NCI-H82 treated with DMSO at 0.1 percent for 48 hours (cell line): Measurements from ENCODE around the gene MC3R.
"Not testable (repeated sequence)": the region's sequence is repeated elsewhere in the genome, so short reads cannot be mapped to it uniquely, and the experiment has no call there.

ENCODE experiments used
- DNase-seq: peaks from one replicate; lab custom pipeline; 2025; ENCODE audit not compliant: unreplicated experiment; lab: John Stamatoyannopoulos, UW

Gene MC3R

DNA sequence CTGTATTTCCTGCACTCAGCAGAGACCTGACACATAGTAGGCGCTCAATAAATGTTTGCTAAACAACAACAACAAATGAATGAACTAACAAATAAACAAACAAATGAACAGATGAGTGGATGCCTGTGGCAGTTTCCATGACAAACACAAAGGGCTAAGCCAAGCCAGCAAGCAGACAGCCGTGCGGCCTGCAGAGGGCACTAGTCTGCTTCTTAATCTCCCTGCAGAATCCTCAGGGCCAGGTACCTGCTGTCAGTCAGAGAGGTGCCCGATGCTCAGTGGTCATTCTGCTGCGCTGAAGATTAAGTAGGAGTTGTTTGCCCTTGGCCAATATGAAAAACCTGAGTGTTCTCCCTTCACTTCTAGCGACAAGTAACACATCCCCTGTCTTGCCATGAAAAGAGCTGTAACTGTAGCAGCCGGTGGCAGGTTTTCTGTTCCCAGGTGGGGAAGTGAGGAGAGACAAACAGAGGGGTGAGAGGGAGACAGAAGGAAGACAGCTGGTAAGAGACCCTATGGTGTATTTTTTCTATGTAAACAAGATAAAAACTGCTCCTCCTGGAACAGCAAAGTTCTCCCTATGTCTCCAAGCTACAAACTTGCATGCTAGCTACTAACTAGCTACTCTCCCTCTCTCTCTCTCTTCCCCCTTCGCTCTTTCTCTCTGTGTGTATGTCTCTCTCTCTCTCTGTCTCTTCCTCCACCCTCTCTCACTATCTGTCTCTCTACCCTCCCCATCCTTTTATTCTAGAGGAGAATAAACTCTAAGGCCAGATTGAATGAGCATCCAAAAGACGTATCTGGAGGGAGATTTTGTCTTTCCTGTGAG, at the start of gene MC3R:
TSS of gene MC3R (plus strand) at position 779 of the 829 bp plus-strand sequence. CDS start 112 bp downstream, outside the sequence.
- DNase-seq: peak; percentile 28

DNA sequence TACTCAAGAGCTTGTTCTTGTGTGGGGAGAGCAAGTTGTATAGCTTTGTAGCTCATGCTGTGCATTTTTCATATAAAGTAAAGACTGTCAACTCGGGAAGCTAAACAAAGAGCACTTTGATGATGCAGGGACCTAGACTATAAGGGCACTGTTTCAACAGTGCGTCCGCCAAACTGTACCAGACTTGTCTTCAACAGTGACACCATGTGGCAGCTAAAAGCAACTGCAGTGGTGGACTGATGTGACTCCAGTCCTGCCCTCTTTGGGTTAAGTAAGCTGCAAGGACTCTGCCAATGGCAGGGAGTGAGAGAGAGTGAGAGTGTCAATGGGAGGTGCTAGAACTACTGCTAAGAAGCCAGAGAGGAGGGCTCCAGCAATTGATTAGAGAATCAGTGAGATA, 48.1 kb upstream of the MC3R start:
- DNase-seq: no peak

DNA sequence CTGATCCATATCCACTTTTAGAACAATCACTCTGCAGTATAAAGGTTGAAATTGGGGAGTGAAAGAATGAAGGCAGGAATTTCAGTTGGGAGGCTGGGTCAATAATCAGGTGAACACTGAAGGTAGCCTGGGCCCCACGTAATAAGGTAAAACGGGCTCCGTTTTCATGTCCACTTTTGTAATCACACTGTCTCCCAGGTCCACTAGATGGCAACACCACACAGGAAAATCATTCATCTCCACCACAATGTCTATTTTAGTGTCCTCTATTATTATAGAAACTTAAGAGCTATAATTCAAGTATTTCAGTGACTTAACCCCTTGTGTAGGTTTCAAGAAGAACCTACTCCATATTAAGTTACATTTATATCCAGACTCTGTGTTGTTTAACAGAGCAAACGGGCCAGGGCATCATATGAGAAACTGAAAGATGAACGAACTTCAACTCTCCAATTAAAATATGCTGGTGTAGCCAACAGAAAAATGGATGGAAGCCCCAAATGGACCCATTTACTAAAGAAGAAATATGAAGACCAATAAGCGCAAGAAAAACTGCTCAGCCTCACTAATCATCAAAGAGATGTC, 45.9 kb upstream of the MC3R start:
- no peak for DNase-seq

DNA sequence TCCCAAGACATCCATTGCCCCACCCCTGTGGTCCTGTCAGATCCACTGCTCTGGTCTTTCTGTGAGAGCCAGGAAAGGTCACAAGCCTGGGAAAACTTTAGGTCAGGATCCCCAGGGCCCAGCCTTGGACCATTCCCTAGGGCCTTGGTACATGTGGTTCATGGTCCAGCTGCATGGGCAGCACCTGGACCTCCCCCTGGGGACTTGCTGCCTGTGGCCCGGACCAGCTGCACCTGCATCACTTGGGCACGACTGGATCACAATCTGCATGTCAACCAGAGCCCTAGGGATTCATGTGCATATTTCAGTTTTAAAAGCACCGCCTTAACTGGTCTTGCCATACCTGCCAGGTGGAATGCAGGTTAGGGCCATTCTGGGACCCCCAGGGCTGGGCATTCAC, 44.3 kb upstream of the MC3R start:
- DNase-seq: no peak

DNA sequence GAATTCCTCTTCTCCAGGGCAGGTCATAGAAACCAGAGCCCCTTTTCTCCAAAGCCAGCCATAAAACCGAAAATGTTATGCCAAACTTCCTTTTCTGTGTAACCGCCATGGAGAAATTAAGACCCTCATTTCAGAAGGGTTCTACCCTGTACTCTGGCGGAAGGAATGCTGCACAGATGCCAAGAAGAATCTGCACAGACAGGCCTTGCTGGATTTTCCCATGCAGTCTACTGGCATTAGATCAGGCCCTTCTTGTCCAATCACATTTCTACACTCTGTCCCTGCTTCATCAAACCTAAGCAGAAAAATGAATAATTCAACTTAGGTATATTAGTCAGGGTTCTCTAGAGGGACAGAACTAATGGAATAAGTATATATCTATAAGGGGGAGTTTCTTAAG, 43.2 kb upstream of the MC3R start:
- no peak for DNase-seq

DNA sequence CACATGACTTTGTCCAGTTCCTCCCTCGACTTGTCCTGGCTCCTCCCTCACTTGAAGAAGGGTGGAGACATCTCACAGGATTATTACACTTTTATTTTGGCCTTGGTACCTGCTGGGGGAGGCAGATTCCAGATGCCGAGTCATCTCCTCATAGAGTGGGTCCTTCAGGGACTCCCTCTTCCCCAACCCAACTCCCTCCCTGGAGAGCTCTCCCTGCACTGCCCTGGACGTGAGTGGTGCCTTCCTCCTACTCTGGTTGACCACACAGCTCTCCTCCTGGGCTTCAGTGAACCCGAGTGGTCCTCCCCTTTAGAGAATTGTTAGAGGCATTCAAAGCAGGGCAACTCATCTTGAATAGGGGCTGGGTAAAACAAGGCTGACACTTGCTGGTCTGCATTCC, 40.9 kb upstream of the MC3R start:
- DNase-seq: no peak

DNA sequence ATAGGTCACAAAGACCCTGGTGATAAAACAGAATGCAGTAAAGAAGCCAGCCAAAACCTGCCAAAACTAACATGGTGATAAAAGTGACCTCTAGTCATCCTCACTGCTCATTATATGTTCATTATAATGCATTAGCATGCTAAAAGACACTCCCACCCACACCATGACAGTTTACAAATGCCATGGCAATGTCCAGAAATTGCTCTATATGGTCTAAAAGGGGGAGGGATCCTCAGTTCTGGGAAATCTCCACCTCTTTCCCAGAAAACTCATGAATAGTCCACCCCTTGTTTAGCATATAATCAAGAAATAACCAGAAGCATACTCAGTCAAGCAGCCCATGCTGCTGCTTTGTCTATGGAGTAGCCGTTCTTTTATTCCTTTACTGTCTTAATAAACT, 40.4 kb upstream of the MC3R start:
- no peak for DNase-seq

DNA sequence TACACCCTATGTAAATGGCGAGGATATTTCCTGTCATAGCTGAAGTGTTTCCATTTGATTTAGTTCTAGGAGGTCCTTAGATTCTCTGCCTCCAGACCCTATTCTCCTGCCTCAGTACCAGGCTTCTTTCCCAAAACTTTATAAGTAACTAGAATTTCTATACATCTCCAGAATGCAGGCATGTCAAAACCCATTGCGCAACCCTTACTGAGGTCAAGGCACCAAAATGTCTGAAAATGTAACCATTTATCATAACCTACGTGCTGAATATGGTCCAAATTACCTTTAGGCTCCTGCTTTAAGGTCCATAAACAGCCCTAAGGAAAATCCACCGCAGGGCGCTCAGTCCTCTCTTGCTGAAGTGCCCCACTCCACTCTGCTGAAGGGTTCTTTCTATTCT, 37.5 kb upstream of the MC3R start:
- DNase-seq: no peak

DNA sequence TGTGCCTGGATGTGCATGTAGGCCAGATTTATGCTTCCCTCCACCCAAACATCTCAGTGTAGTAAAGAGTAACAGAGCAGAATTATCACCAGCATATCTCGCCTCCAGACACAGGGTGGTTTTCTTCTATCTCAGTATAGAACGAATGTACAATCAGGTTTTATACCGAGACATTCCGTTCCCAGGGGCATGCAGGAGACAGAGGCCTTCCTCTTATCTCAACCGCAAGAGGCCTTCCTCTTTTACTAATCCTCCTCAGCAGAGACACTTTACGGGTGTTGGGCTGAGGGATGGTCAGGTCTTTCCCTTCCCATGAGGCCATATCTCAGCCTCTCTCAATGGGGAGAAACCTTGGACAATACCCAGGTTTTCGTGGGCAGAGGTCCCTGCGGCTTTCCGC, 36.4 kb upstream of the MC3R start:
- DNase-seq: no peak

DNA sequence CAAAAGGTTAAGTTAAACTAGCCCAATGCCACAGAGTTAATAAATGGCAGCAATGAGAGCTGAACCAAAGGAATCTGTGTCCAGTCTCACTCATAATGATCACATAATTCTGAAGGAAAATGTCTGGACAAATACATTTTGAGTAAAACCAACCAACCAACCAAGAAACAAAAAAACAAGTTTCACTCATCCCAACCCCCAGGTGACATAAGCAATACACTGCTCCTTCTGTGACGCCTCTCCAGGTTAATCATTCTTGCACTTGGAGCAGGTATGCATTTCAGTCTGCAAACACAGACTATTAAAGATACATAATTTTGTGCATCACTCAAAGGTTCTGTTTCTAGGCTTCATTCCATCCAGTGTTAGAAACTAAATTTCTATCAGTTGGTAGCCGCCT, 35.2 kb upstream of the MC3R start:
- DNase-seq: no peak

DNA sequence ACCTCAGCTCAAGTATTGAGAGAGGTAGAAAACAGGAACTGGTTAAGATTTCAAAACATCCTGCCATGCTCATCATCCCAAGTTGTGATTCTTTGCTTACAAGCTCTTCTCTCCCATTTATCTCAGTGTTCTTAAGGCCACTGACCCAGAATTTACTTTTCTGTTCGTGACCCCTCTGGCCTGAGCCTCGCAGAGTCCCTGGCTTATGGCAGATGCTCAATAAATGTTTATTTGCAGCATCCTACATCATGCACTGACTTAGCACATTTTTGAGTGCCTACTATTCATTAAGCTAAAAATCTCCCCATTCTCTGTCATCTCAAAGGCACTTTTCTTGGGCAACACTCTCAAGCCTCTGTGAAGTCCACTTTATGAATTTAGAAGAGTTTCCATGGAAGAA, 33.4 kb upstream of the MC3R start:
- DNase-seq: no peak

DNA sequence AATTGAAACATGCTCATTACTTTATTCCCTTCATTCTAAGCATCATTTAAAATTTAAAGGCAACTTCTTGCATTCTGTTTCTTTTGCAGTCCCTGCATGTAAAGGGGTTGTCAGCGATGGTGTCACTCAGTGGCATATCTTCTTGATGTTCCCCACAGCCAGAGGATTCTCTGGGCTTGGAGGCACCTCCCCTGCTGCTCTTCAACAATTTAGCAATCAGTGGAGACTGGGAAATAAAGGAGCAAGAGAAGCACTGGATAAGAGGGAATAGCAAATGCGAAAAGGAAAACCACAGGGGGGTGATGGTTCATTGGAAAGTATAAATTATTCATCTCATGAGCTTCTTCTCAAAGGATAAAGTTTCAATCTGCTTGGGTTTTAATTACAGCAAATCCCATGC, 30.7 kb upstream of the MC3R start:
- no peak for DNase-seq

DNA sequence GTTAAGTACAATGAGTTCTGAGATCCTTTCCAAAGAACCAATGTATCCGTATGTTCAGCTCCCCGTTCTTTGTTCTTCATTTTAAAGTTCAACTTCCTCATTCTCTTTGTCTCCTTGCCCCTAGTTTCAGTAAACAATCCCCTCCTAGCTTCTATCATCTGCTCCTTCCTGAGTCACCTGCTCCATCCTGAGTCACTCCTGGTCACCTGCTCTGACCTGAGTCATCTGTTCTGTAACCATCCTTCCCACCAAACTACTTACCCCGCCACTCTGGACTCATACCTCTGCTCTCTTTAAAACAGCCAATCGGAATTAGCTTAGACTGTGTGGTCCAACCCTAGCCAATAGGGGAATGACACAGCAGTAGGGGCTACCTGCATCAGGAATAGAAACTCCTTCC, 27.3 kb upstream of the MC3R start:
- DNase-seq: not testable (repeated sequence)

DNA sequence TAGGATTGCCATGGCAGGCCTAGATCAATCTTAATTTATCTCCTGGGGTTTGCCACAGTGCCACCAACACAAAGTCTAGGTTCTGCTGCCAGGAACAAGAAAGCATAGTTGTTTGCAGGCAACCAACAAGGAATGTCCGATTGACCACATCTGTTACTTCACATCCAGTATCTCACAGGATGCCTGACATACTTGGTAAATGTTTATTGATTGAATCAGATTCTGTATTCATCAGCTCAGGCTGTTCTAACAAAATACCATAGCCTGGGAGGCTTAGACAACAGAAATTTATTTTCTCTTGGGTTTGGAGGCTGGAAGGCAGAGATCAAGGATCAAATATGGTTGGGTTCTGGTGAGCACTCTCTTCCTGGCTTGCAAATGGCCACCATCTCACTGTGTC, 26.3 kb upstream of the MC3R start:
- no peak for DNase-seq

DNA sequence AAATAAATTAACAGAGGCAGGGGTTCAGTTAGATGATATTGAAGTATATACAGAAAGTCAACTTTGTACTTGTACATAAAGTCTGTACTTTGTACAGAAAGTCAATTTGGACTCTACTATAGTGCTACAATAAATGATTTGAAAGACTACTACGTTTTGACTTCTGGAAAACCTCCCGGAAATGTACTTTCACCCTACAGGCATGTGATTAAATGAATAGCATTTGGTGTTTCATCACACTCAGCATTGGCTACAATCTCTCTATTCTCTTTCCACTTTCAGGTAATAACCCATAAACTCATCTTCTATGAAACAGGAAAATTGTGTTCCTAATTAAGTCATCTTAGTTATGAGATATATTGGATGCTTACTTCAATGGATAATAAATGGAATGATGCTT, 25.6 kb upstream of the MC3R start:
- DNase-seq: no peak

DNA sequence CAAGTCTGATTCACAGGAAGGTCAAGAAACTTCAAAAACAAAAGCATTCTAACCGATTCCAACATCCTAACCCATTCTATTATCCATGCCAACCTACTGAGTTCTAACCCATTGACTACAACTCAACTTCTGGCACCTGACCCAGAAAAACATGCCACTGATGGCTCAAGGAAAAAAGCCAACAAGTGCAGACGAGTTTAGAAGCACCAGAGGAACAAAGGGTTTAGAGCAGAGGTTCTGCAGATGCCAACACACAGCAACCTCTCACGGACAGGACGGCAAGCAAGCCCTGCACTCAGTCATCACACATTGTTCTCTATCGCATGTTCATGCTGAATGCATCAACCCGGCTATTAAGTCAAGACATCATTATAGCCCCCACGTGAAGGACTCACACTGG, 25.2 kb upstream of the MC3R start:
- no peak for DNase-seq

DNA sequence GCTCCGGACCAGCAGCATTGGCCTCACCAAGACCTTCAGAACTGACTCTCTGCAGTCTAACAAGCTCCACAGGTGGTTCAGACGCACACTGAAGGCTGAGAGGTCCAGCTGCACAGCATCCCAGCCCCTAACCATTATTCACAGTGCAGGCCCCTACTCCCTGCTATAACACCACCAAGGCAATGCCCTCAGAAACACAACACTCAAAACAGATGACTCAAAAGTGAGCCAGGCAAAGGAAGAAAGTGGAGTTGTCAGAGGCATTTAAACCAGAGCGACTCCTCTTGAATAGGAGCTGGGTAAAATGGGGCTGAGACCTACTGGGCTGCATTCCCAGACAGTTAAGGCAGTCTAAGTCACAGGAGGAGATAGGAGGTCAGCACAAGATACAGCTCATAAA, 20.5 kb upstream of the MC3R start:
- no peak for DNase-seq

DNA sequence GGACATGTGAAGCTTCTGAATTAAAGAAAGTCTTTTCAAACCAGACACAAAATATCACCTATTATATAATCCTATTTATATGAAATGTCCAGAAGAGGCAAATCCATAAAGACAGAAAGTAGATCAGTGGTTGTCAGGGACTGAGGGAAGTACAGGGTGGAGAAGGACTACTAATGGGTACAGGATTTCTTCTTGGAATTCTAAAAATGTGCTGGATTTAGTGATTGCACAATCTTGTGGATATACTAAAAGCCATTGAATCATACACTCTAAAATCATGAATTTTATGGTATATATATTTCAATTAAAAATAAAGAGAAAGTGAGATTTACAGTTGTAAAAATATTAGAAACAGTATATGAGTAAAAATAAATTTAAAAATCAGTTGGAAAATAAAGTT, 18.7 kb upstream of the MC3R start:
- DNase-seq: no peak

DNA sequence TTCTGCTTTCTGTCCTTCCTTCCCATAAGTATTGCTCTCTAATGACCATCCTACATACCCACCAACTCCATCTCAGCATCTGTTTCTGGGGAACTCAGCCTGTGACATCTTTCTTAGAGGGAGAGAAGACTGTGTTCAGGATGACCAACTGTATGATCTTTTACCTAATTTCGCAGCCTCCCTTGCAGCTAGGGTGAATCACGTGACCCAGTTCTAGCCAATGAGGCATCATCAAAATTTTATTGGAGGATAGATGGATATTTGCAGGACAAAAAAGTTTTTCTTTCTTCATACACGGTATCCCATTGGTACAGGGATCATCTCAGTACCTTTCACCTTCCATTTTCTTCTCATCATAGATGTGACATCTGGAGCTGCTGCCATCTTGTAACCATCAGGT, 14.4 kb upstream of the MC3R start:
- DNase-seq: no peak

DNA sequence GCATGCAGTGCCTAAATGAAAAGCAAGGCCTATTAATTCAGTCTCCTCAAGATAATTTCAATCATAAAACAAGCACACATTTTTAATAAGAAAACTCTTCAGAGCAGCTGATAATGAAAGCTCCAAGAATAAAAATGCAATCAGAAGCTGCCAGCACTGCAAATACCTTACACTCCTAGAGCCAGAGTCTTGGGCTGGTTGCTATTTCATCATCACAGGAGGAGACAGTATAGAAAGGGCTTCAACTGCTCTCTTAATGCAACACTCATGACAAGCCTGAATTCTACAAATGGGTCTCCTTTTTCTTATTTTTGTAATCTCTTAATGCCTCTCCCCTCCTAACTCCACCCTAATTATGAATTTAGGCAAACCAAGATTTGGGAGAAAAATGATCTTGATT, 11.2 kb upstream of the MC3R start:
- DNase-seq: no peak

DNA sequence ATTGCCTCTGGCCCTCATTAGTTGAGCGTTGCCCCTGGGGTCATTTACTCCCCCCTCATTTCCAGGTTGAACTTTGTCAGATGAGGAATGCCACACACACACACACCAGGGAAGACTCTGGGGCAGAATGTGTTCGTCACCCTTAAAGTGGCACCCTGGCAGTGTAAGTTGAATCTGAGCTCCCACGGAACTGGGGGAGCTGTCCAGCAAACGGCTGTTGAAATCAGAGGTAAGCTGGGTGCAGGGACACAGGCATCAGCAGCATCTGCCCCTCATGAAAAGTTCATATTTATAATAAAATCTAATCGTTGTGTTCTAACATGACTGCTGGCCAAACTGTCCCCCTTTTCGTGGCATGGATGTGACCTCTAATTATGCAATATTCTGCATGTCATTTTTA, 4.3 kb upstream of the MC3R start:
- DNase-seq: no peak

DNA sequence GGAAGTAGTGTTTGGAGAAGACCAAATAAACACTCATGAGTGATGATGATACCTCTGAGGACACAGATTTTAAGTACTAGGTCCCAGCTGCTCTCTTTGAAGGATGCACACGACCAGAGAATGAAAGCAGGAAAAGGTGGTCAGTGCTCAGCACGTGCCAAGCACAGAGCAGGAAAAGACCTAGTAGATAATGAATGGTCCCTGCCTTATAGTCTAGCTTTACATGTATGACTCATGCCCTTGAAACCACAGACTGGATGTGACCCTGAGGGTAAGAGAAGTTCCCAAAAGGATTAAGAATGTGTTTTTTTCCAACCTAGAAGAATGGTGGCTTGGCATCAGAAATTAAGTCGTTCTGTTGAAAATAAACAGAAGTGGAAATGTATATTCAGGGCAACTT, 2.8 kb upstream of the MC3R start:
- no peak for DNase-seq
